8988T (cell line): ENCODE results near the gene MIEN1.

Experiments used
- DNase-seq: peaks from one replicate; pipeline ENCODE4 v3.0.0; 2011

MIEN1 gene

GRCh38 chr17:39696731-39697130, 33.6 kb downstream of the MIEN1 start:
- no peak for DNase-seq

DNA sequence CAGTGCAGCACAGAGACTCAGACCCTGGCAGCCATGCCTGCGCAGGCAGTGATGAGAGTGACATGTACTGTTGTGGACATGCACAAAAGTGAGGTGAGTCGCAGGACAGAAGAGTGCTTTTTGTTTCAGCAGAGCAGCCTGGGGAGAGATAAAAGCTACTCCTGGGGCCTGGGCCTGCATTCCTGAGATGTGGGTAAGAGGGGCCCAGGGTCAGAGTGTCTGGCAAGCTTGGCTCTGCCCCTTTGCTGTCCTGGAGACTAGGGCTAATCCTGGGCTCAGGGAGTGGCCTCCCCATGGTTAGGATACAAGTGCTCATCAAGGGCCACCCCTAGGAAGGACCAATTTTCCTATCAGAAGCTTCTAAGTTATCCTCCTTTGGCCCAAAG, 35.2 kb downstream of the MIEN1 start:
- DNase-seq, result no peak

GRCh38 chr17:39694593-39694992, 35.7 kb downstream of the MIEN1 start:
- DNase-seq, result no peak

DNA sequence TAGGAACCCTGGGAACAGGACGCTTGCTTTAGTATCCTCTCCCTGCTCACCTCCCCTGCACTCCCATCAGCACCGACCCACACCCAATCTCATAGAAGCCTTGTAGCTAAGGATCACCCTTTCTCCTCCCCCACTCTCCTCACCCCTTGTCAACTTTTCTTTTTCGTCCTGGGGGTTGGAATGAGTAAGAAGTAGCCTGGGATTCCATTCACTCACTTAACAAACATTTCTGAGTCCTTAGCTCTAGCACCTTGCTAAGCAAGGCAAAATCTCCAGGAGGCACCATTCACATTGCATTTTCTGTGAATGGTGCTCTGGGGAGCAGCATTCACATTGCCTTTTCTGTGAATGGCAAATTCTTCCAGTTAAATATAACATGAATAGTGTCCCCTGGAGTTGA, 41.4 kb downstream of the MIEN1 start:
- DNase-seq, result no peak

- no peak for DNase-seq
Measured at GRCh38 chr17:39688475-39688835, 41.9 kb downstream of the MIEN1 start.

- peak; percentile 70 for DNase-seq
Measured at GRCh38 chr17:39687546-39688474, 42.5 kb downstream of the MIEN1 start, which contains the start of gene PGAP3. Gene PGAP3, minus strand, starts transcription at chr17:39688057. Its CDS starts 43 bp downstream, at chr17:39688014.

GRCh38 chr17:39687101-39687545, 43.2 kb downstream of the MIEN1 start:
- no peak for DNase-seq

- DNase-seq, result no peak
Measured at GRCh38 chr17:39684369-39685192, 45.8 kb downstream of the MIEN1 start.

DNA sequence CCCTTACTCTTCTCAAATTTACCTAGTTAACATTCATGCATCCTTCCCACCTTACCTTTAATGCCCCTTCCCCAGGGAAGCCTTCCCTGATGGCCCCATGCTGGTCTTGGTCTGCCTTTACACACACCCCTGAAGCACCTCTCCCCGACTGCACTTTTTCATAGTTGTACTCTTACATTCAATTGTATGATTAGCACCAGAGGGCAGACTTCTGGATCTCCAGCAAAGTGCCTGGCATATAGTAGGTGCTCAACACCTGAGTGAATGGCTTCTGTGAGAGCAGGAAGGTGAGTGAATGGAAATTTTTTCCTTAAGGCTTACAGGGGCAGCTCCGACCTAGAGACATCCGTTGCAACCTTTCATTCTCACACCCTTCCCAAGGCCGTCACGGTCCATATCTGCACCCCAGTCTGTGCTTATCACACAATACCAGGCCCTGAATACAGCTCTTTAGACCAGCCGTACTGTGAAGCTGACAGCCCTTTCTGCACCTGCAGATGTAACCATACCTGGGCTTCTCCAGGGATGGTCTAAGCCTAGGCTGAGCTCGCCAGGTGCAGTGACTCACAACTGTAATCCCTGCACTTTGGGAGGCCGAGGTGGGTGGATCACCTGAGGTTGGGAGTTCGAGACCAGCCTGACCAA, 46.9 kb downstream of the MIEN1 start:
- DNase-seq, result no peak

DNA sequence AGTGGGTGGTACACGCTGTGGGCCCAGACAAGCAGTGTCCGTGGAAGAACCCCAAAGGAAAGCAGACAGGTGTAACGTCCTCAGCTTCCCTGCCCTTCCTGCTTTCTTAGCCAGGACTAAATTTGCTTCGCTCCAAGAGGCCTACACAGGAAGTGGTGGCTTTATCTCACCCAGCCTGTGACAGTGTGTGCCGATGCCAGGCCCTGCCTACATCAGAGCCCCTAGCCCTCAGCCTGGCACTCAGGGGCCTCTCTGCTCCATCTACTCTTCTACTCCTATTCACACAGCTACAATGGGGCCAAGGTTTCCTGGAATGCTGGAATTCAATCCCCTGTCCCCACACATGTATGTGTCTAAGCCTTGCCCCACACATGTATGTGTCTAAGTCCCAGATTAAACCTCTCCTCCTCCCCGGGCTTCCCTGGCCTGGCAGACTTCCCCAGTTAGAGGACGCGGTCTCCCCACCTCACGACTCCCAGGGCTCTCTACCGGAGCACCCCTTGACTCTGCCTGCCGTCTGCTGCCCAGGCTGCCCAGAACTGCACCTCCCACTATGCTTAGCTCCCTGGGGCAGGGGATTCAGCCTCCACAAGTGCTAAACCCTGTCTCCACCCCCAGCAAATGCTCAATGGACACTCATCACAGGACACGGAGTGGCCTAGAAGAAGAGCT, 50.7 kb downstream of the MIEN1 start:
- no peak for DNase-seq
